ENCODE results near the gene HOOK2.

Gene HOOK2

GRCh38 chr19:12782424-12783290, 7.3 kb upstream of the HOOK2 start:
- H3K27ac ChIP-seq, result peak overlapping the region; percentile 93
- H3K9me3 ChIP-seq (ENCODE audit: low read depth, low read length), result no peaks in the 10 kb centered on the region
- DNase-seq (ENCODE audit: low read depth, low spot score), result no peak
- H3K4me3 ChIP-seq, result peak overlapping the region; percentile 84
- TF ChIP-seq EZH2 (IDR thresholded peaks at IDR 0.05) (no peak), FOXP2 (optimal IDR thresholded peaks at IDR 0.05; ENCODE audit: control extremely low read depth, extremely low read length, insufficient read depth) (no peak), POLR2AphosphoS5 (IDR thresholded peaks at IDR 0.05; ENCODE audit: borderline replicate concordance, low read depth, low read length) (peak; percentile 61)
- H3K36me3 ChIP-seq (ENCODE audit: insufficient read depth, low read length), result no peaks in the 10 kb centered on the region
- H3K9ac ChIP-seq (ENCODE audit: insufficient read length), result peak overlapping the region; percentile 73

GRCh38 chr19:12782174-12782423, 6.7 kb upstream of the HOOK2 start:
- DNase-seq (ENCODE audit: low read depth, low spot score), result no peak
- H3K36me3 ChIP-seq (ENCODE audit: insufficient read depth, low read length), result no peaks in the 10 kb centered on the region
- H3K4me3 ChIP-seq, result 0 out of 2 replicates have a peak overlapping the region, but pooled peaks have one; percentile 84
- H3K27ac ChIP-seq, result peak overlapping the region; percentile 93
- H3K9ac ChIP-seq (ENCODE audit: insufficient read length), result no peak overlapping the region
- no peak for TF ChIP-seq FOXP2 (optimal IDR thresholded peaks at IDR 0.05; ENCODE audit: control extremely low read depth, extremely low read length, insufficient read depth)
- no peak for TF ChIP-seq POLR2AphosphoS5 (IDR thresholded peaks at IDR 0.05; ENCODE audit: borderline replicate concordance, low read depth, low read length)
- TF ChIP-seq EZH2 (IDR thresholded peaks at IDR 0.05), result no peak
- H3K9me3 ChIP-seq (ENCODE audit: low read depth, low read length), result no peaks in the 10 kb centered on the region

GRCh38 chr19:12779162-12779993, 4.0 kb upstream of the HOOK2 start:
- Histone ChIP-seq H3K27ac (peak overlapping the region; percentile 90), H3K4me3 (peak overlapping the region; percentile 81), H3K36me3 (ENCODE audit: insufficient read depth, low read length) (no peaks in the 10 kb centered on the region), H3K9ac (ENCODE audit: insufficient read length) (peak overlapping the region; percentile 30), H3K9me3 (ENCODE audit: low read depth, low read length) (no peaks in the 10 kb centered on the region)
- TF ChIP-seq EZH2 (IDR thresholded peaks at IDR 0.05) (no peak), POLR2AphosphoS5 (IDR thresholded peaks at IDR 0.05; ENCODE audit: borderline replicate concordance, low read depth, low read length) (no peak), FOXP2 (optimal IDR thresholded peaks at IDR 0.05; ENCODE audit: control extremely low read depth, extremely low read length, insufficient read depth) (no peak)
- no peak for DNase-seq (ENCODE audit: low read depth, low spot score)

- H3K36me3 ChIP-seq (ENCODE audit: insufficient read depth, low read length), result no peaks in the 10 kb centered on the region
- no peak for TF ChIP-seq EZH2 (IDR thresholded peaks at IDR 0.05)
- TF ChIP-seq POLR2AphosphoS5 (IDR thresholded peaks at IDR 0.05; ENCODE audit: borderline replicate concordance, low read depth, low read length), result 0 out of 2 replicates have a peak, but pooled peaks have one; percentile 3
- H3K9me3 ChIP-seq (ENCODE audit: low read depth, low read length), result no peaks in the 10 kb centered on the region
- peak overlapping the region; percentile 90 for H3K27ac ChIP-seq
- peak overlapping the region; percentile 30 for H3K9ac ChIP-seq (ENCODE audit: insufficient read length)
- H3K4me3 ChIP-seq, result peak overlapping the region; percentile 81
- no peak for DNase-seq (ENCODE audit: low read depth, low spot score)
Measured at GRCh38 chr19:12778905-12779161, 3.5 kb upstream of the HOOK2 start.

GRCh38 chr19:12778017-12778904, 2.9 kb upstream of the HOOK2 start:
- Histone ChIP-seq H3K4me3 (peak overlapping the region; percentile 81), H3K27ac (peak overlapping the region; percentile 90)
- DNase-seq (ENCODE audit: low read depth, low spot score), result no peak

GRCh38 chr19:12777217-12778016, 2.1 kb upstream of the HOOK2 start:
- H3K9ac ChIP-seq (ENCODE audit: insufficient read length), result peak overlapping the region; percentile 21
- no peaks in the 10 kb centered on the region for H3K36me3 ChIP-seq (ENCODE audit: insufficient read depth, low read length)
- H3K4me3 ChIP-seq, result peak overlapping the region; percentile 81
- TF ChIP-seq FOXP2 (optimal IDR thresholded peaks at IDR 0.05; ENCODE audit: control extremely low read depth, extremely low read length, insufficient read depth) (no peak), EZH2 (IDR thresholded peaks at IDR 0.05) (no peak), POLR2AphosphoS5 (IDR thresholded peaks at IDR 0.05; ENCODE audit: borderline replicate concordance, low read depth, low read length) (no peak)
- no peaks in the 10 kb centered on the region for H3K9me3 ChIP-seq (ENCODE audit: low read depth, low read length)
- peak overlapping the region; percentile 90 for H3K27ac ChIP-seq
- DNase-seq (ENCODE audit: low read depth, low spot score), result no peak

More at GRCh38 chr19:12778017-12778904, 2.9 kb upstream of the HOOK2 start:
- H3K36me3 ChIP-seq (ENCODE audit: insufficient read depth, low read length), result no peaks in the 10 kb centered on the region
- peak overlapping the region; percentile 30 for H3K9ac ChIP-seq (ENCODE audit: insufficient read length)
- no peaks in the 10 kb centered on the region for H3K9me3 ChIP-seq (ENCODE audit: low read depth, low read length)
- TF ChIP-seq POLR2AphosphoS5 (IDR thresholded peaks at IDR 0.05; ENCODE audit: borderline replicate concordance, low read depth, low read length) (peak; percentile 77), FOXP2 (optimal IDR thresholded peaks at IDR 0.05; ENCODE audit: control extremely low read depth, extremely low read length, insufficient read depth) (no peak), EZH2 (IDR thresholded peaks at IDR 0.05) (no peak)

GRCh38 chr19:12773571-12773970, 1.8 kb downstream of the HOOK2 start:
- H3K4me3 ChIP-seq, result no peak overlapping the region
- DNase-seq (ENCODE audit: low read depth, low spot score), result no peak

More at GRCh38 chr19:12773571-12773970, 1.8 kb downstream of the HOOK2 start:
- Histone ChIP-seq H3K9me3 (ENCODE audit: low read depth, low read length) (no peaks in the 10 kb centered on the region), H3K27ac (no peak overlapping the region), H3K36me3 (ENCODE audit: insufficient read depth, low read length) (no peaks in the 10 kb centered on the region), H3K9ac (ENCODE audit: insufficient read length) (no peak overlapping the region)
- TF ChIP-seq FOXP2 (optimal IDR thresholded peaks at IDR 0.05; ENCODE audit: control extremely low read depth, extremely low read length, insufficient read depth) (no peak), POLR2AphosphoS5 (IDR thresholded peaks at IDR 0.05; ENCODE audit: borderline replicate concordance, low read depth, low read length) (no peak), EZH2 (IDR thresholded peaks at IDR 0.05) (no peak)
